Activated naive CD4-positive, alpha-beta T cell treated with anti-CD3 and anti-CD28 coated beads for 36 hours (primary cell): ENCODE results near the gene AKAP11. TPM values are rescaled to one million over a fixed set of nuclear protein-coding genes. Genes with fewer than 3 reads are reported as not detected.

Experiments
- CTCF ChIA-PET: fragments of 350-600 bp; sonication (Branson Sonifier 250); formaldehyde crosslinking; loops from one replicate; lab custom pipeline; 2021; ENCODE audit warnings: antibody characterized with exemption; lab: Charles Lee
- DNase-seq: peaks from one replicate; pipeline ENCODE4 v3.0.0-alpha.2; 2020
- H3K27ac Mint-ChIP-seq: one replicate; pipeline ENCODE4 v1.8.0; 2021; ENCODE audit warnings: mild to moderate bottlenecking, mixed read lengths
- H3K27me3 Mint-ChIP-seq: one replicate; pipeline ENCODE4 v1.8.0; 2021; ENCODE audit warnings: low read depth, mixed read lengths
- H3K36me3 Mint-ChIP-seq: one replicate; pipeline ENCODE4 v1.8.0; 2021; ENCODE audit warnings: low read depth, mixed read lengths
- H3K4me1 Mint-ChIP-seq: one replicate; pipeline ENCODE4 v1.8.0; 2021; ENCODE audit warnings: low read depth, mixed read lengths
- H3K4me3 Mint-ChIP-seq: one replicate; pipeline ENCODE4 v1.8.0; 2021; ENCODE audit warnings: mild to moderate bottlenecking, moderate library complexity, mixed read lengths
- H3K9me3 Mint-ChIP-seq: one replicate; pipeline ENCODE4 v1.8.0; 2021; ENCODE audit warnings: mixed read lengths
- intact Hi-C: fragments of 100-400 bp; cut with micrococcal nuclease; formaldehyde crosslinking; loops from one replicate; pipeline ENCODE4 v1.15.1; 2023
- total RNA-seq, 2 experiments: library from RNA; stranded (reverse); gene quantifications; one replicate each; pipeline ENCODE4 v1.2.3, GENCODE V29; 2021

The AKAP11 gene
- total RNA-seq, 2 experiments from 2014 or later: 24.2 to 25.0 TPM

DNA sequence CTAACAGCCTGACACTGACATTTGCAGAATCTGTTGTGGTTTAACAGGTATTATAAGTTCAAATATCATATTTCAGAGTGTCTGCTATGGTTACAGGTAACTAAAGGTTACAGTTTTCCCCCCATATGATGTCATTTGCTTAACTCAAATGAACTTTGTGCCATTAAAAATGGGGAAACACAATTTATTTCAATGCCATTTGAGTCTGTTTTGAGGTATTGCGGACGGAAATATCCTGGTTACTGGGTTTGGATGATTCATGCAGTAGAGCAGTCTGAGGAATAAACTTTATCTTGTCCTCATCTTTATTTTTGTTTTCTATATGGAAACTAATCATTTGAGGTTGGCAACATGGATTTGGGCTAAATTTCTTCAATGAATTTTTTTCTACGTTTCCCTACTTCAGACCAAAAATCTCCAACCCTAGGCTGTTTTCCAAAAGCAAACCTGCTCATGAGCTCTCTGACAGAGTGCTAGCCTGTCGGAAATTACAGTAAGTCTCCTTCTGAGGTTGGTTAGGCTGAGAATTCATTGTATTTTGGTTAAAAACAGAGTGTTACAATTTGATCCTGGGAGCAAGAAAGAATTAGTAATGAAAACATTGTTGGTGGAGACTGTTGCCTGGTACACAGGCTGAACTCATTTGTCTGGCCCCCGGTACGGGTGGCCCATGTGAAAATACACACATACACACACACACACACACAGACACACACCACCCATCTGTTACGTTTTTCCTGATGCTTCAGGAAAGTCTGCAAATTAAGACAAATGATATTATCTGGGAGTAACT is 66.1 kb downstream of the AKAP11 start:
- DNase-seq: no peak
- intact Hi-C loops: loop anchor here (10.0 kb wide), 1 partner anchor 477 kb away; no protein-coding TSS in a partner anchor
- Mint-ChIP-seq H3K4me3 (no peak overlapping the region), H3K36me3 (no peaks in the 10 kb centered on the region), H3K27ac (no peak overlapping the region), H3K9me3 (no peaks in the 10 kb centered on the region), H3K27me3 (no peaks in the 10 kb centered on the region), H3K4me1 (peaks cover 11% of the 10 kb centered on the region)
- CTCF ChIA-PET: interaction anchor here (0.7 to 1.0 kb wide), 2 partner anchors 10 to 25 kb away, joined by 3 read pairs; no protein-coding TSS in a partner anchor

DNA sequence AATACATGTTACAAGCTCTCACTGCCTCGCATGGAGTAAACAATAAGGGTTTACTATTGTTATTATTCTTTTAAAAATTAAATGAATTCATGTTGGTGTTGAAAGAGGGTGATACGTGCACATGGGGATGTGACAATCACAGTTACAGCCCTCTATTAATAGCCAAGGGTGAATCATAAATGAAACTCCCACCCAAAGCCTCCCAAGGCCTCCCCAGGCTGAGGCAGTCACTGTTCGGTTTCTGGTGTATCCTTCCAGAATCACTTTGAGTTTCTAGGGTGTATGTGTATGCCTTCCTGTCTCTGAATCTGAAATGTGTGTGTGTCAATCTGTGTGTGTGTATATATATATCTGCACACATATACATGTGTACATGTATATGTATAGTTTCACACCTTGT is 73.4 kb downstream of the AKAP11 start:
- no peak for DNase-seq
- peaks cover 32% of the 10 kb centered on the region for H3K4me1 Mint-ChIP-seq
- H3K27me3 Mint-ChIP-seq: no peaks in the 10 kb centered on the region
- H3K9me3 Mint-ChIP-seq: no peaks in the 10 kb centered on the region
- intact Hi-C loops: no loop called here
- CTCF ChIA-PET: interaction anchor here (2.0 kb wide), 1 partner anchor 11 kb away, joined by 6 read pairs; no protein-coding TSS in a partner anchor
- H3K27ac Mint-ChIP-seq: no peak overlapping the region
- H3K4me3 Mint-ChIP-seq: no peak overlapping the region
- H3K36me3 Mint-ChIP-seq: no peaks in the 10 kb centered on the region

DNA sequence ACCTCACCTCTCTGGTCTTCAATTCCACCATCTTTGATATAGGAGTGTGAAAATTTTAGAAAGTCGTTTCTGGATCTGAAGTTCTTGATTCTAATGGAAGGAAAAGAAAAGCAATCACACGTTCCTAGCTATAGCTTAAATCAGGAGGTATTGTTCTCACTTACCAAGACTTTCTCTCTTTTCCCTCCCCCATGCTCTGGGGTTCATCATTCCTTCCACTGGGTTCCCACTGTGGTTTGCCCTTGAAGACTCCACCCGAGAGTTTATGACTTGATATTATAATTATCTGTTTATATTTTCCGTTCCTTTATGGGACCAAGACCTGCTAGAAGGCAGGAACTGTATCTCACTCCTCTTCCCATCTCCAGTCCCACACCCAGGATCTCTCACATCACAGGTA is 76.6 kb downstream of the AKAP11 start:
- intact Hi-C loops: no loop called here
- Mint-ChIP-seq H3K36me3 (no peaks in the 10 kb centered on the region), H3K27me3 (no peaks in the 10 kb centered on the region), H3K9me3 (no peaks in the 10 kb centered on the region), H3K27ac (no peak overlapping the region), H3K4me3 (no peak overlapping the region), H3K4me1 (peaks cover 44% of the 10 kb centered on the region)
- no peak for DNase-seq
- CTCF ChIA-PET: interaction anchor here (1.0 kb wide), 3 partner anchors 8 to 23 kb away, joined by 3 to 4 read pairs (median 3); no protein-coding TSS in a partner anchor

DNA sequence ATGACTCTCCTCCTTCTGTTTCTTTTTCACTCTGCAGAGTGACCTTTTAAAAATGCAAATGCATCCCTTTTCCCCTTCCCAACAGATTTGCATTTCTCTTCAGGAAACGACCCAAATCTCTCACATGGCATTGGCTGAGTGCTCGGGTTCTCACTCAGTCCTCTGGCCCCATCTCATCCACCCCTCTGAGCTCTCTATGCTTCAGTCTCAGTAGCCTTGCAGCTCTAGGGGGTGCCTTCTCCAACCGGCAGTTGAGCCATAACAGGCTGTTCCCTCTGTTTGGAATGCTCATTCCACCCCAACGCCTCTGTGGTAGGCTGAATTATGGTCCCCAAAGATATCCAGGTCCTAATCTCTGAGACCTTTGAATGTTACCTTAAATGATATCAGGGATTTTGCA is 78.2 kb downstream of the AKAP11 start:
- DNase-seq: no peak
- no peak overlapping the region for H3K4me3 Mint-ChIP-seq
- intact Hi-C loops: loop anchor here (5.0 to 10.0 kb wide), 2 partner anchors 227 to 645 kb away; partner anchors contain the start of gene EPSTI1
- CTCF ChIA-PET: no interaction called here
- peaks cover 56% of the 10 kb centered on the region for H3K4me1 Mint-ChIP-seq
- H3K9me3 Mint-ChIP-seq: no peaks in the 10 kb centered on the region
- no peaks in the 10 kb centered on the region for H3K27me3 Mint-ChIP-seq
- H3K27ac Mint-ChIP-seq: no peak overlapping the region
- H3K36me3 Mint-ChIP-seq: no peaks in the 10 kb centered on the region

GRCh38 chr13:42354241-42355091 is 82.5 kb downstream of the AKAP11 start:
- no peaks in the 10 kb centered on the region for H3K27me3 Mint-ChIP-seq
- H3K4me1 Mint-ChIP-seq: peaks cover 68% of the 10 kb centered on the region
- CTCF ChIA-PET: interaction anchor here (0.9 to 2.9 kb wide), 8 partner anchors 11 to 39 kb away, joined by 3 to 12 read pairs (median 4); no protein-coding TSS in a partner anchor
- peak overlapping the region; percentile 70 for H3K4me3 Mint-ChIP-seq
- H3K36me3 Mint-ChIP-seq: no peaks in the 10 kb centered on the region
- H3K27ac Mint-ChIP-seq: peak overlapping the region; percentile 99
- peak; percentile 67 for DNase-seq
- H3K9me3 Mint-ChIP-seq: peaks cover 3% of the 10 kb centered on the region
- intact Hi-C loops: loop anchor here (1.0 to 10.0 kb wide), 14 partner anchors 15 to 1442 kb away; partner anchors contain the start of gene EPSTI1

DNA sequence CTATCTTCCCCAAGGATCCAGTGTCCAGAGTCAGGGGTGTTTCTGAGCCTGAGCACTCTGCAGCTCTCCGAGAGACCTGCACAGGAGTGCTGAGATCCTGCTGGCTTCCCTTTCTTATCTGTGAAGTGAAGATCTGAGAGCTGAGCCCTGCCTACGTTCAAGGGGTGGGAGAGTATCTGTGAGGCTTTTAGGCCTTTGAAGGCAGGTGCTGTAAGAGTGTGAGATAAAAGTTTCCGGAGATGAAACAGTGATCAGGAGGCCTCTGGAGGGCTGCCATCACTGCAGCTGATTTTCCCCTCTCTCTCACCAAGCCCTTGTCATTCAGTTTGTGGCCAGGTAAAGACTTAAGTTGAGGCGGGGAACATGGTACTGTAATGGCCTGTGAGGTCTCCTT is 83.1 kb downstream of the AKAP11 start:
- DNase-seq: peak; percentile 83
- CTCF ChIA-PET: interaction anchor here (0.9 to 2.9 kb wide), 8 partner anchors 10 to 38 kb away, joined by 3 to 12 read pairs (median 4); no protein-coding TSS in a partner anchor
- Mint-ChIP-seq H3K27ac (peak overlapping the region; percentile 99), H3K27me3 (no peaks in the 10 kb centered on the region), H3K36me3 (no peaks in the 10 kb centered on the region), H3K4me1 (peaks cover 64% of the 10 kb centered on the region), H3K9me3 (peaks cover 3% of the 10 kb centered on the region), H3K4me3 (peak overlapping the region; percentile 70)
- intact Hi-C loops: loop anchor here (2.0 to 10.0 kb wide), 4 partner anchors 640 to 1442 kb away; partner anchors contain the start of gene EPSTI1

DNA sequence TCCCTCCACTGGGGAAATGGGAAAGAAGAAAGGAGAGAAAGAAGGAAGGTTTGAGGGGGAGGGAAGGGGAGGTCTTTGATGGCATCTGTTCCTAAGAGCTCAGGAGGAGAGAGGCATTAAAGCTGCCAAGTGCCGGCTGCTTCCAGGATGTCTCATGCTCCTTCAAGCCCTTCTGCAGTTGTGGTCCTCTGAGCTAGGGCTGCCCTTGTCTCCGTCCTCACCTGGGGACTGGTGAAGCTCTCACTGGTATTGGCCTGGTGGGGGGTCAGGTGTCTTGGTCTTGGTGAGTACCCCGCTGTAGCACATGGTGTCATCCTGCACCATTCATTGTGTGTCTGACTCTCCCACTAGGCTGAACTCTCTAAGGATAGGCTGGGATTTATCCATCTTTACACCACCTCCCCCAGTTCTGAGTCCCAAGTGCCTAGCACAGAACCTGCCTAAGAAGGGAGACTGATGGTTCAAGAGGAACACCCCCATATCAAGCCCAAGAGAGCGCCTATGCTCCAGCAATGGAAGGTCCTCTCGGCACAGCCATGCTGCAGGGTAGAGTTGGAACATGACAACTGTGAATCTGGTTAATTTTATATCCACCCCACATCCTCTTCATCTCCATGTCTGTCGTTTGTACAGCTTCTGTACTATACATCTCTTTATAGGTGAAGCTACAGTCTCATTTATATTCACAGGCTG is 83.7 kb downstream of the AKAP11 start:
- DNase-seq: peak; percentile 33
- H3K9me3 Mint-ChIP-seq: peaks cover 3% of the 10 kb centered on the region
- H3K27ac Mint-ChIP-seq: peak overlapping the region; percentile 99
- intact Hi-C loops: loop anchor here (2.0 to 10.0 kb wide), 4 partner anchors 639 to 1441 kb away; partner anchors contain the start of gene EPSTI1
- H3K36me3 Mint-ChIP-seq: no peaks in the 10 kb centered on the region
- peaks cover 58% of the 10 kb centered on the region for H3K4me1 Mint-ChIP-seq
- peak overlapping the region; percentile 70 for H3K4me3 Mint-ChIP-seq
- H3K27me3 Mint-ChIP-seq: no peaks in the 10 kb centered on the region
- CTCF ChIA-PET: interaction anchor here (0.9 to 2.9 kb wide), 9 partner anchors 8 to 38 kb away, joined by 3 to 12 read pairs (median 4); no protein-coding TSS in a partner anchor

GRCh38 chr13:42356184-42356575 is 84.2 kb downstream of the AKAP11 start:
- H3K9me3 Mint-ChIP-seq: peaks cover 3% of the 10 kb centered on the region
- no peak overlapping the region for H3K4me3 Mint-ChIP-seq
- H3K27me3 Mint-ChIP-seq: no peaks in the 10 kb centered on the region
- DNase-seq: peak; percentile 61
- intact Hi-C loops: loop anchor here (5.0 to 10.0 kb wide), 2 partner anchors 639 to 706 kb away; partner anchors contain the start of gene EPSTI1
- H3K27ac Mint-ChIP-seq: peak overlapping the region; percentile 99
- CTCF ChIA-PET: interaction anchor here (1.2 to 2.9 kb wide), 3 partner anchors 8 to 24 kb away, joined by 4 to 12 read pairs (median 8); no protein-coding TSS in a partner anchor
- no peaks in the 10 kb centered on the region for H3K36me3 Mint-ChIP-seq
- peaks cover 57% of the 10 kb centered on the region for H3K4me1 Mint-ChIP-seq

- no peaks in the 10 kb centered on the region for H3K36me3 Mint-ChIP-seq
- H3K9me3 Mint-ChIP-seq: peaks cover 3% of the 10 kb centered on the region
- intact Hi-C loops: no loop called here
- CTCF ChIA-PET: interaction anchor here (1.1 to 1.6 kb wide), 2 partner anchors 11 to 29 kb away, joined by 3 read pairs; no protein-coding TSS in a partner anchor
- H3K27me3 Mint-ChIP-seq: no peaks in the 10 kb centered on the region
- H3K4me1 Mint-ChIP-seq: peaks cover 38% of the 10 kb centered on the region
- H3K27ac Mint-ChIP-seq: no peak overlapping the region
- H3K4me3 Mint-ChIP-seq: no peak overlapping the region
- no peak for DNase-seq
Measured at GRCh38 chr13:42360046-42360574, 88.2 kb downstream of the AKAP11 start.

DNA sequence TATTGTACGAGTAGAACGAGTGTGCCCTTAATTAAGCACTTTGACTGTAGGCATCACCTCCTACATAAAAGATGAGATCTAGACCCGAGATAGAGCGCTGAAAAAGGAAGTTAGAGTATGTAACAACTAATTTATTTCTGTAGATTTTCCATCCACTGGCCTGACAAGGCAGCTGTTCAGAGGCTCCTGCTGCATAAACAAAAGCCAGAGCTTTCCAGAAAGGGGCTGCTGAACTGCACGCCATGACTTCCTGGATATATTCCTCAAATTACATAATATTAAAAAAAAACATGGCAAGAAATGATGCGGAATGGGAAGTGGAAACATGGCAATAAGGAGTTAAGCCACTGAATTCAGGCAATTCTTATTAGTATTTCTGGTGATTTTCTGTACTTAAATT is 89.7 kb downstream of the AKAP11 start:
- no peak for DNase-seq
- intact Hi-C loops: no loop called here
- Mint-ChIP-seq H3K4me1 (peaks cover 22% of the 10 kb centered on the region), H3K4me3 (no peak overlapping the region), H3K9me3 (no peaks in the 10 kb centered on the region), H3K27me3 (no peaks in the 10 kb centered on the region), H3K36me3 (no peaks in the 10 kb centered on the region), H3K27ac (no peak overlapping the region)
- CTCF ChIA-PET: no interaction called here

- Mint-ChIP-seq H3K27ac (no peak overlapping the region), H3K4me3 (no peak overlapping the region), H3K36me3 (no peaks in the 10 kb centered on the region), H3K9me3 (no peaks in the 10 kb centered on the region), H3K27me3 (no peaks in the 10 kb centered on the region), H3K4me1 (peaks cover 25% of the 10 kb centered on the region)
- intact Hi-C loops: no loop called here
- CTCF ChIA-PET: interaction anchor here (1.3 kb wide), 1 partner anchor 13 kb away, joined by 3 read pairs; no protein-coding TSS in a partner anchor
- no peak for DNase-seq
Measured at GRCh38 chr13:42363941-42364612, 92.1 kb downstream of the AKAP11 start.
